HepG2 (cell line): Measurements from ENCODE around the gene PTPDC1. TPM values are rescaled to one million over a fixed set of nuclear protein-coding genes. Genes with fewer than 3 reads are reported as not detected.

Source experiments
- ATAC-seq: fragments of 200-7000 bp; cut with Tn5 transposase; 3 replicates; pipeline ENCODE4 v1.9.1; 2020; ENCODE audit warnings: mild to moderate bottlenecking, moderate library complexity
- BruUV-seq: library from RNA; stranded (reverse); fragments of 400-500 nt; replicated peaks from 2 replicates; lab custom pipeline; 2021; lab: Mats Ljungman, UMichigan
- CTCF ChIA-PET: fragments of 300-600 bp; formaldehyde crosslinking; extraction: SDS; loops from one replicate; lab custom pipeline; 2021; ENCODE audit warnings: low total read pairs, inconsistent platforms, low intra/inter-chr PET ratio; lab: Yijun Ruan, JAX
- POLR2A ChIA-PET: fragments of 350-600 bp; sonication (Branson Sonifier 250); formaldehyde crosslinking; loops from one replicate; lab custom pipeline; 2020; ENCODE audit warnings: antibody characterized with exemption, inconsistent platforms; lab: Yijun Ruan, JAX
- DNase-seq: peaks from one replicate; pipeline ENCODE4 v3.0.0-alpha.2; 2015; ENCODE audit warnings: low spot score
- FAIRE-seq: peaks from 3 replicates; lab custom pipeline; 2011; peaks lifted over from hg19 to GRCh38; lab: Jason Lieb, UNC
- H2AFZ ChIP-seq: one replicate; pipeline ENCODE4 v1.6.1; 2011; ENCODE audit warnings: low read length, inconsistent platforms
- H3K27ac ChIP-seq: fragments of 300-600 bp; 3 replicates; pipeline ENCODE4 v1.8.0; 2011; ENCODE audit warnings: mixed run types, mild to moderate bottlenecking, mixed read lengths, low read length, inconsistent platforms; ENCODE audit not compliant: insufficient read depth; ENCODE audit errors: extremely low read length
- H3K27me3 ChIP-seq, 2 experiments: fragments of 200-600 bp in 1 of 2; 2 replicates in 1 of 2; 3 replicates in 1 of 2; pipeline versions ENCODE4 v1.6.0 to v1.8.0; 2011; ENCODE audit warnings: low read length in 2 of 2, mild to moderate bottlenecking in 2 of 2, moderate library complexity in 2 of 2, inconsistent platforms in 1 of 2; ENCODE audit not compliant: insufficient read depth in 2 of 2, control insufficient read depth in 1 of 2
- H3K36me3 ChIP-seq, 2 experiments: fragments of 200-600 bp in 1 of 2; replicated peaks in 1 of 2; 2 replicates in 1 of 2; 3 replicates in 1 of 2; pipeline versions ENCODE4 v1.5.1 to v1.8.0; 2011; ENCODE audit warnings: low read length in 2 of 2, inconsistent platforms in 1 of 2; ENCODE audit not compliant: insufficient read depth in 2 of 2, control insufficient read depth in 1 of 2
- H3K4me1 ChIP-seq: 2 replicates; pipeline ENCODE4 v1.5.1; 2012; ENCODE audit warnings: low read length, inconsistent platforms; ENCODE audit not compliant: insufficient read depth
- H3K4me2 ChIP-seq: 2 replicates; pipeline ENCODE4 v1.6.0; 2011; ENCODE audit warnings: low read depth, low read length, inconsistent platforms
- H3K4me3 ChIP-seq, 3 experiments: fragments of 200-600 bp in 1 of 3; sonication (generic), shearing (Covaris generic) in 1 of 3; replicated peaks in 1 of 3; 2 replicates each; pipeline ENCODE4 v1.5.1; 2011 to 2016; ENCODE audit warnings: low read length in 3 of 3, inconsistent platforms in 2 of 3, low read depth in 2 of 3, mild to moderate bottlenecking in 2 of 3, control low read depth in 1 of 3, mixed read lengths in 1 of 3; ENCODE audit not compliant: insufficient read depth in 1 of 3
- H3K79me2 ChIP-seq: one replicate; pipeline ENCODE4 v1.6.1; 2011; ENCODE audit warnings: low read length, inconsistent platforms; ENCODE audit not compliant: insufficient read depth
- H3K9ac ChIP-seq: 2 replicates; pipeline ENCODE4 v1.6.0; 2011; ENCODE audit warnings: mild to moderate bottlenecking, low read depth, low read length, inconsistent platforms; ENCODE audit not compliant: insufficient read depth
- H3K9me3 ChIP-seq: 2 replicates; pipeline ENCODE4 v1.5.1; 2012; ENCODE audit warnings: mild to moderate bottlenecking, low read length
- H4K20me1 ChIP-seq: 2 replicates; pipeline ENCODE4 v1.6.0; 2011; ENCODE audit warnings: inconsistent platforms, mild to moderate bottlenecking, low read length, moderate library complexity; ENCODE audit not compliant: insufficient read depth
- AGO1 ChIP-seq: fragments of 200-400 bp; formaldehyde crosslinking; IDR thresholded peaks from 2 replicates; pipeline ENCODE4 v1.6.1; 2017; ENCODE audit warnings: mild to moderate bottlenecking, low read depth, low read length, moderate library complexity; ENCODE audit not compliant: poor library complexity, severe bottlenecking
- HNF1A ChIP-seq, 2 experiments: sonication (generic) in 1 of 2; formaldehyde crosslinking in 1 of 2; IDR thresholded peaks; 2 replicates each; pipeline versions ENCODE4 v1.4.0 to v1.6.1; 2016 to 2020; ENCODE audit warnings: borderline replicate concordance in 1 of 2, low read depth in 1 of 2, mild to moderate bottlenecking in 1 of 2, missing genetic modification reagents in 1 of 2
- MBNL3 ChIP-seq: fragments of 250-450 bp; sonication (Bioruptor Pico); conservative IDR thresholded peaks from 2 replicates; pipeline ENCODE4 v1.8.0; 2022; ENCODE audit warnings: mild to moderate bottlenecking, inconsistent platforms
- RARG ChIP-seq: sonication (generic); formaldehyde crosslinking; IDR thresholded peaks from 2 replicates; pipeline ENCODE4 v1.4.0; 2020; ENCODE audit warnings: low read depth, mild to moderate bottlenecking, missing genetic modification reagents
- SCMH1 ChIP-seq: sonication (generic); formaldehyde crosslinking; IDR thresholded peaks from 2 replicates; pipeline ENCODE4 v1.9.0; 2021; ENCODE audit warnings: missing genetic modification reagents, mild to moderate bottlenecking, borderline replicate concordance
- ZBTB1 ChIP-seq: sonication (generic); formaldehyde crosslinking; IDR thresholded peaks from 2 replicates; pipeline ENCODE4 v1.4.0; 2020; ENCODE audit warnings: missing genetic modification reagents, borderline replicate concordance
- ZNF281 ChIP-seq: sonication (generic); formaldehyde crosslinking; IDR thresholded peaks from 2 replicates; pipeline ENCODE4 v1.4.0; 2020; ENCODE audit warnings: missing genetic modification reagents, borderline replicate concordance
- ZNF496 ChIP-seq: sonication (generic); formaldehyde crosslinking; IDR thresholded peaks from 2 replicates; pipeline ENCODE4 v1.8.1; 2023; ENCODE audit warnings: mild to moderate bottlenecking, moderate library complexity, missing genetic modification reagents; ENCODE audit not compliant: insufficient replicate concordance
- ZNF749 ChIP-seq: sonication (generic); formaldehyde crosslinking; IDR thresholded peaks from 2 replicates; pipeline ENCODE4 v1.8.0; 2022; ENCODE audit warnings: mild to moderate bottlenecking, missing genetic modification reagents, moderate library complexity, borderline replicate concordance
- WGBS: methylation state at CpG from one replicate; pipeline ENCODE4 v1.1.6; 2017; ENCODE audit warnings: low lambda C conversion rate; 5-methylcytosine and 5-hydroxymethylcytosine counted together
- in situ Hi-C: cut with HindIII; loops from 2 replicates; pipeline ENCODE4 v1.10.0; 2017; ENCODE audit warnings: low pct_unique_long_range_greater_than_20kb; ENCODE audit not compliant: extremely low pct_ligation_motif_present
- intact Hi-C: fragments of 100-400 bp; cut with micrococcal nuclease; formaldehyde crosslinking; loops from one replicate; pipeline ENCODE4 v1.10.0; 2022; ENCODE audit not compliant: unreplicated experiment
- polyA plus RNA-seq, 8 experiments: library from polyadenylated mRNA; depleted of rRNA in 3 of 8; stranded (reverse) in 7 of 8; unstranded in 1 of 8; fragments of >200 nt; fragmentation: Illumina TruSeq in 4 of 8; extraction: Trizol in 4 of 8; gene quantifications; 2 replicates each; pipeline versions ENCODE4 v1.2.1 to v1.2.3, GENCODE V29; 2011 to 2016; ENCODE audit warnings: low read depth in 4 of 8, missing spikeins in 1 of 8, mixed read lengths in 1 of 8; ENCODE audit not compliant: insufficient read depth in 1 of 8
- total RNA-seq, 5 experiments: library from RNA; depleted of rRNA; stranded (reverse); fragments of >200 nt; fragmentation: Illumina TruSeq; extraction: Trizol; gene quantifications; 2 replicates each; pipeline ENCODE4 v1.2.3, GENCODE V29; 2016; ENCODE audit warnings: low read depth in 1 of 5
- TF ChIP-seq, protein P1 (sequence below): IDR thresholded peaks from 2 replicates; pipeline ENCODE4 v1.6.1; 2012; ENCODE audit warnings: low read depth, low read length, improper control_type of control experiment
- TF ChIP-seq, protein P2 (sequence below): sonication (generic); formaldehyde crosslinking; IDR thresholded peaks from 2 replicates; pipeline ENCODE4 v1.8.0; 2023; ENCODE audit warnings: mild to moderate bottlenecking, missing genetic modification reagents

Gene PTPDC1
- total and polyA plus RNA-seq, 2 of the 13 experiments (the other 11 are each of a cell fraction or from before 2014, with no cell fraction given): 6.1 to 8.6 TPM

- ATAC-seq (peak; percentile 68), DNase-seq (peak; percentile 27), FAIRE-seq (no peak)
- BruUV-seq: no TSS peak
- in situ Hi-C loops: no loop called here
- H3K4me2 ChIP-seq: peak overlapping the region; percentile 81
- no peak overlapping the region for H3K27ac ChIP-seq
- no peaks in the 10 kb centered on the region for H3K36me3 ChIP-seq
- intact Hi-C loops: no loop called here
- peak overlapping the region in 2 of 3 experiments; percentile 19 to 23; a peak in 2 of 6 replicates for H3K4me3 ChIP-seq
- no peaks in the 10 kb centered on the region for H3K9me3 ChIP-seq
- H3K4me1 ChIP-seq: peaks cover 26% of the 10 kb centered on the region
- peak overlapping the region; percentile 34; the same call in 1 of the 2 replicates for H3K9ac ChIP-seq
- peak overlapping the region; percentile 78 for H2AFZ ChIP-seq
- H4K20me1 ChIP-seq: no peaks in the 10 kb centered on the region
- H3K27me3 ChIP-seq: peaks cover 0 to 1% of the 10 kb centered on the region in 2 experiments; a peak in 1 of 5 replicates
- ChIA-PET POLR2A (interaction anchor here (1.5 kb wide), 1 partner anchor 10 kb away, joined by 4 read pairs; no protein-coding TSS in a partner anchor), CTCF (no interaction called here)
- H3K79me2 ChIP-seq: no peaks in the 10 kb centered on the region
- 31% methylated on average over 11 of the region's 11 CpGs for WGBS
- TF ChIP-seq ZNF496 (CRISPR knock-in tag) (no peak), AGO1 (no peak), ZBTB1 (CRISPR knock-in tag) (no peak), HNF1A (IDR thresholded peaks at IDR 0.05; ENCODE audit: low read depth) (no peak), HNF1A (CRISPR knock-in tag; IDR thresholded peaks at IDR 0.05; ENCODE audit: borderline replicate concordance) (no peak), SCMH1 (CRISPR knock-in tag) (no peak), ZNF281 (no peak), ZNF749 (no peak), MBNL3 (CRISPR knock-in tag) (no peak), RARG (CRISPR knock-in tag) (no peak)
- TF ChIP-seq, protein P1, sequence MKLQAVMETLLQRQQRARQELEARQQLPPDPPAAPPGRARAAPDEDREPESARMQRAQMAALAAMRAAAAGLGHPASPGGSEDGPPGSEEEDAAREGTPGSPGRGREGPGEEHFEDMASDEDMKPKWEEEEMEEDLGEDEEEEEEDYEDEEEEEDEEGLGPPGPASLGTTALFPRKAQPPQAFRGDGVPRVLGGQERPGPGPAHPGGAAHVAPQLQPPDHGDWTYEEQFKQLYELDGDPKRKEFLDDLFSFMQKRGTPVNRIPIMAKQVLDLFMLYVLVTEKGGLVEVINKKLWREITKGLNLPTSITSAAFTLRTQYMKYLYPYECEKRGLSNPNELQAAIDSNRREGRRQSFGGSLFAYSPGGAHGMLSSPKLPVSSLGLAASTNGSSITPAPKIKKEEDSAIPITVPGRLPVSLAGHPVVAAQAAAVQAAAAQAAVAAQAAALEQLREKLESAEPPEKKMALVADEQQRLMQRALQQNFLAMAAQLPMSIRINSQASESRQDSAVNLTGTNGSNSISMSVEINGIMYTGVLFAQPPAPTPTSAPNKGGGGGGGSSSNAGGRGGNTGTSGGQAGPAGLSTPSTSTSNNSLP: no peak
- TF ChIP-seq, protein P2, sequence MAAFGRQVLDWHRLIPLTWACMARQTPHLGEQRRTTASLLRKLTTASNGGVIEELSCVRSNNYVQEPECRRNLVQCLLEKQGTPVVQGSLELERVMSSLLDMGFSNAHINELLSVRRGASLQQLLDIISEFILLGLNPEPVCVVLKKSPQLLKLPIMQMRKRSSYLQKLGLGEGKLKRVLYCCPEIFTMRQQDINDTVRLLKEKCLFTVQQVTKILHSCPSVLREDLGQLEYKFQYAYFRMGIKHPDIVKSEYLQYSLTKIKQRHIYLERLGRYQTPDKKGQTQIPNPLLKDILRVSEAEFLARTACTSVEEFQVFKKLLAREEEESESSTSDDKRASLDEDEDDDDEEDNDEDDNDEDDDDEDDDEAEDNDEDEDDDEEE (CRISPR knock-in tag): no peak
These were observed 66.8 kb downstream of the PTPDC1 start for GRCh38 chr9:94150890-94151650.
